B cell (primary cell): Measurements from ENCODE around the gene PRKAG2.

ENCODE experiments used
- EZH2 ChIP-seq: IDR thresholded peaks from 2 replicates; pipeline ENCODE4 v1.6.1; 2012; ENCODE audit warnings: borderline replicate concordance, low read depth, mild to moderate bottlenecking, moderate library complexity, low read length; ENCODE audit not compliant: insufficient read depth, poor library complexity, severe bottlenecking
- TF ChIP-seq, protein P1 (sequence below): fragments of 200-600 bp; IDR thresholded peaks from one replicate; pipeline ENCODE4 v1.8.0; 2022; ENCODE audit warnings: antibody characterized with exemption, mild to moderate bottlenecking

DNA sequence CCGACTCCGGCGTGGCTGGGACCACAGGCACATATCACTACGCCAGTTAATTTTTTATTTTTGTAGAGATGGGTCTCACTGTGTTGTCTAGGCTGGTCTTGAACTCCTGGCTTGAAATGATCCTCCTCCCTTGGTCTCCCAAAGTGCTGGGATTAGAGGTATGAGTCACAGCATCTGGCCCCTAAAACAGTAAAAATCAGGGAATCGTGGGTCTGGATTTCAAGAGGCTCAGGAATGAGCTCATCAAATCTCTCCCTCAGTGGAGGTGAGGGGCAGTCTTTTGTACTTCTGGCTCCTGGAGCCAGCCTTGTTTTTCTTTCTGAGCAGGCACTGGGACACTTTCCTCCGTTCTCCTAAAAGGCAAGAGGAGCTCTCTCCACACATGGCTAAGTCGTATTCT lies 325.1 kb downstream of the PRKAG2 start:
- TF ChIP-seq, protein P1, sequence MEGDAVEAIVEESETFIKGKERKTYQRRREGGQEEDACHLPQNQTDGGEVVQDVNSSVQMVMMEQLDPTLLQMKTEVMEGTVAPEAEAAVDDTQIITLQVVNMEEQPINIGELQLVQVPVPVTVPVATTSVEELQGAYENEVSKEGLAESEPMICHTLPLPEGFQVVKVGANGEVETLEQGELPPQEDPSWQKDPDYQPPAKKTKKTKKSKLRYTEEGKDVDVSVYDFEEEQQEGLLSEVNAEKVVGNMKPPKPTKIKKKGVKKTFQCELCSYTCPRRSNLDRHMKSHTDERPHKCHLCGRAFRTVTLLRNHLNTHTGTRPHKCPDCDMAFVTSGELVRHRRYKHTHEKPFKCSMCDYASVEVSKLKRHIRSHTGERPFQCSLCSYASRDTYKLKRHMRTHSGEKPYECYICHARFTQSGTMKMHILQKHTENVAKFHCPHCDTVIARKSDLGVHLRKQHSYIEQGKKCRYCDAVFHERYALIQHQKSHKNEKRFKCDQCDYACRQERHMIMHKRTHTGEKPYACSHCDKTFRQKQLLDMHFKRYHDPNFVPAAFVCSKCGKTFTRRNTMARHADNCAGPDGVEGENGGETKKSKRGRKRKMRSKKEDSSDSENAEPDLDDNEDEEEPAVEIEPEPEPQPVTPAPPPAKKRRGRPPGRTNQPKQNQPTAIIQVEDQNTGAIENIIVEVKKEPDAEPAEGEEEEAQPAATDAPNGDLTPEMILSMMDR: no peak
- no peak for TF ChIP-seq EZH2
